IPS-NIHi7 (cell line): ENCODE data around the gene RANBP17.
"Not testable (repeated sequence)": the region's sequence is repeated elsewhere in the genome, so short reads cannot be mapped to it uniquely, and the experiment has no call there.

Source experiments
- DNase-seq: peaks from one replicate; pipeline ENCODE4 v3.0.0; 2012; ENCODE audit warnings: mixed read lengths; ENCODE audit errors: extremely low spot score

RANBP17 gene

DNA sequence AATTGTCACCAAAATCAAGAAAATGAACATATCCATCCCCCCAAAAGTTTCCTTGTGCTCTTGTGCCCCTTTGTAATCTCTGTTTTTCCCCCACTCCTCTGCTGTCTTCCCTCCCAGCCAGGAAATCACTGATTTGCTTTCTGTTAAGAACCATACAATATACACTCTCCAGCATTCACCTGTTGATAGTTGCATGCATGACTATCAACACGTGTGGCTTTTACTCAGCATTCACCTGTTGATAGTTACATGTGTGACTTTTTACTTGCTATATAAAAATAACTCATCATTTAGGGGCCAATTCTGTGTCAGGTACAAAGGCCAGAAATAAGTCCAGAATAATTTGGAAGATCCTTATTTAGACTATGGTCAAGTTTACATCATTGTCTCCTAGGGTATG lies 6.0 kb downstream of the RANBP17 start:
- DNase-seq: no peak

DNA sequence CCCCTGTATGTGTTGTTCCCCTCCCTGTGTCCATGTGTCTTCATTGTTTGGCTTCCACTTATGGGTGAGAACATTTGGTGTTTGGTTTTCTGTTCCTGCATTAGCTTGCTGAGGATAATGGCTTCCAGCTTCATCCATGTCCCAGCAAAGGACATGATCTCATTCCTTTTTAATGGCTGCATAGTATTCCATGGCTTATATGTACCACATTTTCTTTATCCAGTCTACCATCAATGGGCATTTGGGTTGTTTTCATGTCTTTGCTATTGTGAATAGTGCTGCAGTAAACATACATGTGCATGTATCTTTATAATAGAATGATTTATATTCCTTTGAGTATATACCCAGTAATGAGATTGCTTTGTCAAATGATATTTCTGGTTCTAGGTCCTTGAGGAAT lies 8.6 kb downstream of the RANBP17 start:
- not testable (repeated sequence) for DNase-seq

DNA sequence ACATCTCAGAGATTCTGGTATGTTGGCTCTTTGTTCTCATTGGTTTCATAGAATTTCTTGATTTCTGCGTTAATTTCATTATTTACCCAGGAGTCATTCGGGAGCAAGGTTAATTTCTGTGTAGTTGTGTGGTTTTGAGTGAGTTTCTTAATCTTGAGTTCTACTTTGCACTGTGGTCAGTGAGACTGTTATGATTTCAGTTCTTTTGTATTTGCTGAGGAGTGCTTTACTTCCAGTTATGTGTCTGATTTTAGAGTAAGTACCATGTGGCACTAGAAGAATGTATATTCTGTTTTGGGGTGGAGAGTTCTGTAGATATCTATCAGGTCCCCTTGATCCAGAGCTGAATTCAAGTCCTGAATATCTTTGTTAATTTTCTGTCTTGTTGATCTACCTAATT lies 12.2 kb downstream of the RANBP17 start:
- DNase-seq: no peak

DNA sequence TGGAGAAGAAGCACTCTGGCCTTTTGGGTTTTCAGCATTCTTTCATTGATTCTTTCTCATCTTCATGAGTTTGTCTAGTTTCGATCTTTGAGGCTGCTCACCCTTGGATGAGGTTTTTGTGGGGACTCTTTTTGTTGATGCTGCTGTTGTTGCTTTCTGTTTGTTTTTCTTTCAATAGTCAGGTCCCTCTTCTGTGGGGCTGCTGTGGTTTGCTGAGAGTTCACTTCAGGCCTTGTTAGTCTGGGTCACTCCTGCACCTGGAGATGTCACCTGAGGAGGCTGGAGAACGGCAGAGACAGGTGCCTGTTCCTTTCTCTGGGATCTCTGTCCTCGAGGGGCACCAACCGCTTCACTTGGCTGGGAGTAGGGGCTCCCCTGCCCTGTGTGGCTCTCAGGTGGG lies 14.0 kb downstream of the RANBP17 start:
- no peak for DNase-seq

DNA sequence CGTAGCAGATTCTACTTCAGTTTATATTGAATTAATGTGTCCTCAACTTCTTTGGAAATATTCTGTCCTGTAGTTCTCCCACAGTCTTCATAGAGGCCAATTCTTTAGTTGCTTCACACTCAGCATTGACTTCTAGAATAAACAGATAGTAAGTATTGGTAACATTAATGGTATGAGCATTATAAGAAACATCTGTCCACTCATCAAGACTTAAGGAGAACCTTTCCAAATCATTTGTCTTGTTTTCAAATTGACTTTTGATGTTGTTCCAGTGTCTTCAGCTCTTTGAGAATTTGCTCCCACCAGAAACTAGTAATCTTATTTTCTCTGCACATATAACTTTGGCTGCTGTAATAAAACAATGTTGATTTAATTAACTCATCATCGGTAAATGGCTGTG lies 18.3 kb downstream of the RANBP17 start:
- no peak for DNase-seq

DNA sequence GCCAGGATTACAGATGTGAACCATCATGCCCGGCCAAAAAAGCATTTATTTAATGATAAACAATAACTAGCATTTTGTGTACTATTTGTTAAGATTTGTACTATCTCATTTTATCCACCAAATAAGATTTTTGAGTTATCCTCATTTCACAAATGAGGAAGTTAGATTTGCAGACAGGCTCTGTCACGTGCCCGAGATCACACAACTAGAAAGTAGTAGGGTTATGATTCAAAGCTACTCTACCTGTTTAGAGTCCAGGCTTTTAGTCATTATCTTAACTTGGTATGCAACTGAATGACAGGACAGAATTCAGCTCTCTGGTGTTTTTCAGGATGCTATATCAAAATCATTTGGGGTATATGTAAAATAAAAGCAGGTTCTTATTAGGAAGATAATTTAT lies 20.5 kb downstream of the RANBP17 start:
- DNase-seq: no peak

DNA sequence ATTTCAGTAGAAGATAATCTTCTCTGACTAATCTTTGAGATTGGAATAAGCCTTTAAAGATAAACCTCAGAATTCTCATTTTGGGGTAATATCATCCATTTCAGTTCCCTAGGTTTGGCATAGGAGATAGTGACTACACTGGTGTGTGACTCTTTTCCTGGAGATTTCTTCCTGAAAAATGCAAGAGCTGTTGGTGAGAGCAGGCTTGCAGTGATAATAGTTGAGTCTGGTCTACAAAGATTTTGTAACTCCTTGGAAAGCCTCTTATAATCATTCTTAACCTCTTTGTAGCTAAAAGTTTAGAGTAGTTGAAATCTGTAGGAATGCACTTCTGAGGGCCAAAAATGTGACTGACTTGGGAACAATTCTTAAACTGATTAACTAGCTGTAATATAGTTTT lies 23.4 kb downstream of the RANBP17 start:
- no peak for DNase-seq

DNA sequence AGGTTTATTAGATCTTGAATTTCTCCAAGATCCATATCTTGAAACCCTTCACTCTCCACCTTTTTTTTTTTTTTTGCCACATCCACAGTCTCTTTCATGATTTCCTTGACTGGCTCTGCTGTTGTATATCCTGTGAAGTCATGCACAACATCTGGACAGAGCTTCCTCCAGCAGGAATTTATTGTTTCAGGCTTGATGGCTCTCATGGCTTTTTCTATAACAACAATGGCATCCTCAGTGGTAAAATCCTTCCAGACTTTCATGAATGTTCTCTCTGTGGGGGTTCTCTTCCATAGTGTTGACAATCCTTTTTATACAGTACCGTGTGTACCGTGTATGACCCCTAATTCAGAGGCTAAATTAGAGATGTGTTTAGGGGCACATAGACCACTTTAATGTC lies 24.0 kb downstream of the RANBP17 start:
- DNase-seq: no peak

DNA sequence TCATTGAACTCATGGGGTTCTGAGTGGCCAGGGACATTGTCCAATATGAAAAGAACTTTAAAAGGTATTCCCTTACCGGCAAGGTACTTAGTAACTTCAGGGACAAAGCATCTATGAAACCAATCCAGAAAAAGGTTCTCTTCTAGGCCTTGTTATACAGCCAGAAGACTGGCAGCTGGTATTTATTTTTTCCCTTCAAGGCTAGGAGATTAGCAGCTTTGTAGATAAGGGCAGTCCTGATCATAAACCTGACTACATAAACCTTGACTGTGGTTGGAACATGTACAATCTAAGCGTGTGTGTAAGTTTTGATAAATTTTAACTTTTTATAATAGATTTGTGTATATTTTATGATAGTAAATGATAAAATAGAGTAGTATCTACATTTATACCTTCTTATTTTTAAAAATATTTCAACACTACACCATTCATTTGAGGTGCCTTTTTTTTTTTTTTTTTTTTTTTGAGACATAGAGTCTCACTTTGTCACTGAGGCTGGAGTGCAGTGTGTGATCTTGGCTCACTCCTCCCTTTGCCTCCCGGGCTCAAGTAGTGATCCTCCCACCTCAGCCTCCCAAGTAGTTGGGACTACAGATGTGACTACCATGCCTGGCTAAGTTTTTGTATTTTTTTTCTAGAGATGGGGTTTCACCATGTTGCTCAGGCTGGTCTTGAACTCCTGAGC lies 24.5 kb downstream of the RANBP17 start:
- DNase-seq: no peak

DNA sequence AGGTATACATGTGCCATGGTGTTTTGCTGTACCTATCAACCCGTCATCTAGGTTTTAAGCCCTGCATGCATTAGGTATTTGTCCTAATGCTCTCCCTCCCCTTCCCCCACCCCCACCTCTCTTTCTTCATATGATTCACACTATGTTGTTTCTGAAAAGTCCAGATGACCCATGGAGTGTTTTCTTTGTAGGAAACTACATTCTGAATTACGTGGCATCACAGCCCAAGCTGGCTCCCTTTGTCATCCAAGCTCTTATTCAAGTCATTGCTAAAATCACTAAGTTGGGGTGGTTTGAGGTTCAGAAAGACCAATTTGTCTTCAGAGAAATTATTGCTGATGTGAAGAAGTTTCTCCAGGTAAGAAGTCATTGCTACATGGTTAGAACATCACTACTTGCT lies 30.4 kb downstream of the RANBP17 start:
- DNase-seq: no peak

DNA sequence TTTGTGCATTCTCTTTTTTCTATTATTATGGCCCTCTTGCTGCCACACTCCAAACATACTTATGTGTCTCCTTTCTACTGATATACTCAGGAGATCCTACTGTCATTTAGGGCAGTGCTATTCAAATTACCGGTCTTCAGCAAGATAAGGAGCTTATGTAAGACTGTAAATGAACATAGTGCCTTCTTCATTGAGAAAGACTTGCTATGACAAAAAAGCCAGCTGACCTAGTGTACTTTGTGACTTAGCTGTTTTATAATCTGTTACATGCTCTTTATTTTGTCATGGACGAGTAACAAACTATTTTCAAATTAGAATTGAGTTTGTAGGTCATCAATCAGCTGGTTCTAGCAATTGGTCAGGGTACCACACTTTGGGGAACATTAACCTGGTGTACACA lies 32.8 kb downstream of the RANBP17 start:
- DNase-seq: no peak

DNA sequence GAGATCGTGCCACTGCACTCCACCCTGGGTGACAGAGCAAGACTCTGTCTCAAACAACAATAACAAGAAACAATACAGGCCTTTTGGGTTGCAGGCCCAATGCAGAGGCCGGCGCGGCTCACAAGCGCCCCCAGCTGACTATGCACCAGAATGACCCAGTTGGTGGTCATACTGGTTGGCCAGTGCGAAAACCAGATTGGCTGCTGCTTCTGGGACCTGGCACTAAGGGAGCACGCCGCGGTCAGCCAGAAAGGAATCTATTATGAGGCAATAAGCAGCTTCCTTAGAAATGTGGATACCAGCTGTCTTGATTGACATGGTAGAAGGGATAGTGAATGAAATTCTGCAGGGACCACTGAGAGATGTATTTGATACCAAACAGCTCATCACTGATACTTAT lies 35.0 kb downstream of the RANBP17 start:
- peak; percentile 83 for DNase-seq

DNA sequence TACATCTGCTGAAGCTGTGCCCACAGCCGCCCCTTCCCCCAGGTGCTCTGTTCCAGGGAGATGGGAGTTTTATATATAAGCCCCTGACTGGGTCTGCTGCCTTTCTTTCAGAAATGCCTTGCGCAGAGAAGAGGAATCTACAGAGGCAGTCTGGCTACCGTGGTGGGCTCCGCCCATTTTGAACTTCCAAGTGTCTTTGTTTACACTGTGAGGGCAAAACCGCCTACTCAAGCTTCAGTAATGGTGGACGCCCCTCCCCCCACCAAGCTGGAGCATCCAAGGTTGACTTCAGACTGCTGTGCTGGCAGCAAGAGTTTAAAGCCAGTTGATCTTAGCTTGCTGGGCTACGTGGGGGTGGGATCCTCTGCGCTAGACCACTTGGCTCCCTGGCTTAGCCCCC lies 41.3 kb downstream of the RANBP17 start:
- no peak for DNase-seq

DNA sequence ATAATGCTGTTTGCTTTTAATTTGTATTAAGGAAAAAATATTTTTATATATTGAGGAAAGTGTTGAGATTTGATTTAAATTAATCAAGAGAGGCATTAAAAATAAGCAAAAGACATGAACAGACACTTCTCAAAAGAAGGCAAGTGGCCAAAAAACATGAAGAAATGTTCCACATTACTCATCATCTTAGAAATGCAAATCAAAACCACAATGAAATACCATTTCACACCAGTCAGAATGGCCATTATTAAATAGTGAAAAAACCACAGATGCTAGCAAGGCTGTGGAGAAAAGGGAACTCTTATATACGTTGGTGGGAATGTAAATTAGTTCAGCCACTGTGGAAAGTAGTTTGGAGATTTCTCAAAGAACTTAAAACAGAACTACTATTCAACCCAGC lies 45.9 kb downstream of the RANBP17 start:
- no peak for DNase-seq

DNA sequence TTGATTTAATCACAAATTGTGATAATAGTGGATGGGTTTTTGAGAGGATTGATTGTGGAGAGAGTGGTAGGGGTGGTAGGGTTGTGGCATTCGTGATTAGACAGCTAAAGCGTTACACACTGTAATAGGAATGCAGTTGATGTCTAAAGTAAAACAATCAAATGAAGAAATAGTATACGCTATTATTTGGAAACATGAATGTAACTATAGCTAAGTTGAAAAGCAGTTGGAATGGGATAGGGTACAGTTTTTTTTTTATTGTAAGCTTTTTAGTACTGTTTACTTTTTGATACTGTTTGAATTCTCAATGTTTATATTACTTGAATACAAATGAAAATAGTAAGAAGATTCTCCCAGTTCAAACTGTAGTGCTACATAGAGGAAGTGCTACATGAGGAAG lies 51.8 kb downstream of the RANBP17 start:
- DNase-seq: no peak

DNA sequence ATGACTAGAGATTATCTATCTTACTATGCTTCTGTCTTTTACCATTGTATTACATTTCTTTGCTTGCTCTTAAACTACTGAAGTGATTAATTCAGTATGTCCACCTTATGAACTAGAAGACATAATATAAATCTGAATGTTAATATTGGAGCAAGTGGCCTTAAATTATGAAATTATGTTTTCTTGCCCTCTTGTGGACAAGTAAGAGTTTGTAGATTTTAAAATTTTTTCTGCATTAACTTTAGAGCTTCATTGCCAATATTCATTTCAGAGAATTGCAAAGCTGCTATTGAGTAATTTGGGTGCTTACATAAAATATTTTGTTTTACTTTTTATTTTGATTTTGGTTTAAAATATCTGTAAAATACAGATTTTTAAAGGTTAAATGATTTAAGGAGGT lies 55.3 kb downstream of the RANBP17 start:
- no peak for DNase-seq

DNA sequence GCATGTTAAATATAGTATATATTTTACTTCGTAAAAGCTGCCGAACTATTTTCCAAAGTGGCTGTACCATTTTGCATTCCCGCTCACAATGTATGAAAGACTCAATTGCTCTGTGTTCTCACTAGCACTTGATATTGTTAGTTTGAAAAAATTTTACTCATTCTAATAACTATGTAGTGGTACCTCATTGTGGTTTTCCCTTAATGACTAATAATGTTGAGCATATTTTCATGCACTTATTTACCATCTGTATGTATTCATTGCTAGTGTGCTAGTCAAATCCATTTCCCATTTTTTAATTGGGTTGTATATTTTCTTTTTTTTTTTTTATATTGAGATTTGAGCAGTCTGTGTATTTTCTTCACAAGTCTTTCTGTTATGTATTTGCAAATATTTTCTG lies 58.4 kb downstream of the RANBP17 start:
- DNase-seq: no peak

DNA sequence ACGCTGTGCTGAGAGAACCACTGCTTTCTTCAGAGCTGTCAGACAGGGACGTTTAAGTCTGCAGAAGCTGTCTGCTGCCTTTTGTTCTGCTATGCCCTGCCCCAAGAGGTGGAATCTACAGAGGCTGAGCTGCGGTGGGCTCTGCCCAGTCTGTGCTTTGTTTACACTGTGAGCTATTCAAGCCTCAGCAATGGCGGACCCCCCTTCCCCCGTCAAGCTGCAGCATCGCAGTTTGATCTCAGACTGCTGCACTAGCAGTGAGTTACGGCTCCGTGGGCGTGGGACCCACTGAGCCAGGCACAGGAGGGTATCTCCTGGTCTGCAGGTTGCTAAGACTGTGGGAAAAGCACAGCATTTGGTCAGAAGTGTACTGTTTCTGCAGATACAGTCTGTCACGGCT lies 60.5 kb downstream of the RANBP17 start:
- DNase-seq: not testable (repeated sequence)

DNA sequence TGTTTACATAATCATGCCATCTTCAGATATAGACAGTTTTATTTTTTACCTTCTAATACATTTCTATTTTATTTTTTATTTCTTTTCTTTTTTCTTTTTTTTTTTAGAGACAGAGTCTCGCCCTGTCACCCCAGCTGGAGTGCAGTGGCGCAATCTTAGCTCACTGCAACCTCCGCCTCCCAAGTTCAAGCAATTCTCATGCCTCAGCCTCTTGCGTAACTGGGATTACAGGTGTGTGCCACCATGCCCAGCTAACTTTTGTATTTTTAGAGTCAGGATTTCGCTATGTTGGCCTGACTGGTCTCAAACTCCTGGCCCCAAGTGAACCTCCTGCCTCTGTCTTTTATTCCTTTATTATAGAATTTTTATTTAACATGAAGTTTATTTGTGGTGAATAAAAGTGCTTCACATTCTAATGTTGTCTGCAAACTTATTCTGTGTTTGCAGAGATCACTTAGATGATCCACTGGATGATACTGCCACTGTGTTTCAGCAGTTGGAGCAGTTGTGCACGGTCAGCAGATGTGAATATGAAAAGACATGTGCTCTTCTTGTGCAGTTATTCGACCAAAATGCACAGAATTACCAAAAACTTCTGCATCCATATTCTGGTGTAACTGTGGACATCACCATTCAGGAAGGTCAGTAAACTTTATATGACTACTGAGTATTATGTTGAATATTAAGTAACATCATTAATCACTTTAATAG lies 62.2 kb downstream of the RANBP17 start:
- DNase-seq: no peak

DNA sequence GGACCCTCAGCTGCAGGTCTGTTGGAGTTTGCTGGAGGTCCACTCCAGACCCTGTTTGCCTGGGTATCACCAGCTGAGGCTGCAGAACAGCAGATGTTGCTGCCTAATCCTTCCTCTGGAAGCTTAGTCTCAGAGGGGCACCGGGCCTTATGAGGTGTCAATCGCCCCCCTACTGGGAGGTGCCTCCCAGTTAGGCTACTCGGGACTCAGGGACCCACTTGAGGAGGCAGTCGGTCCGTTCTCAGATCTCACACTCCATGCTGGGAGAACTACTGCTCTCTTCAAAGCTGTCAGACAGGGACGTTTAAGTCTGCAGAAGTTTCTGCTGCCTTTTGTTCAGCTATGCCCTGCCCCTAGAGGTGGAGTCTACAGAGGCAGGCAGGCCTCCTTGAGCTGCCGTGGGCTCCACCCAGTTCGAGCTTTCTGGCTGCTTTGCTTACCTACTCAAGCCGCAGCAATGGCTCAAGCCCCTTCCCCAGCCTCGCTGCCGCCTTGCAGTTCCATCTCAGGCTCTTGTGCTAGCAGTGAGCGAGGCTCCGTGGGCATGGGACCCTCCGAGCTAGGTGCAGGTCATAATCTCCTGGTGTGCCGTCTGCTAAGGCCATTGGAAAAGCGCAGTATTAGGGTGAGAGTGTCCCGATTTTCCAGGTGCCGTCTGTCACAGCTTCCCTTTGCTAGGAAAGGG lies 73.9 kb downstream of the RANBP17 start:
- not testable (repeated sequence) for DNase-seq

DNA sequence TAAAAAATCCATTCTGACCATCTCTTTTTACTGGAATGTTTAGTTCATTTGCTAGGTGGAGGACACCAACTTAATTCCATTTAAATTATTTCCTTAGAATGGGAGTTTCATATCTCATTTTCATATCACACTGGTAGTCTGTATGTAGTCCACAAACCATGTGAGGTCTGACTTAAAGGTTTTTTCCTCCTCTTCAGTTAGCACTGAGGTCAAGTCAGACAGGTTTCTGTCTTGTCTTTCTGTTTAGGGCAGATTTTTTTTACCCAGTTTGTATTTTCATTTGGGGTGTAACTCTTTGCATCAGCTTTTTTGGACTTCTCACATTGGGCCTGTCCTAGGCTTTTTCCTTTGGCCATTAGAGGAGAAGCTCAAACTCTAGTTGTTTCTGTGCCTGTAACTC lies 75.3 kb downstream of the RANBP17 start:
- no peak for DNase-seq

DNA sequence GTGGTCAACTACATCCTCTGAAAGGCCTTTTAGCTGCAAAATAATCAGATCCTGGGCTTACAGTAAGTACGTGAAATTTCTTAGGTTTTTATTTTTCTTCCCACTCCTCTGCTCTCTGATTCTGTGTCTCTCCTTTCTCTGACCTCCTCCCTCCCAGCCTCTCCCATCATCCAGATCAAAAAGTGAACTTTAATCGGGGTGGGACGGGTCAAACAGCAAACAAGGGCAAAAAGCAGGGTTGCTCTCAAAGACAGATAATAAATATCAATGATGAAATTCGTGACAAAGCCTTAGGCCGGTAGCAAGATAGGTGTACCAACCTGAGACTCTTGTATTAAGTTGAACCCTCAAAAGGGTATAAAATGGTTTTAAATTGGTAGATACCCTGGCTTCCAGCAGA lies 76.1 kb downstream of the RANBP17 start:
- no peak for DNase-seq

DNA sequence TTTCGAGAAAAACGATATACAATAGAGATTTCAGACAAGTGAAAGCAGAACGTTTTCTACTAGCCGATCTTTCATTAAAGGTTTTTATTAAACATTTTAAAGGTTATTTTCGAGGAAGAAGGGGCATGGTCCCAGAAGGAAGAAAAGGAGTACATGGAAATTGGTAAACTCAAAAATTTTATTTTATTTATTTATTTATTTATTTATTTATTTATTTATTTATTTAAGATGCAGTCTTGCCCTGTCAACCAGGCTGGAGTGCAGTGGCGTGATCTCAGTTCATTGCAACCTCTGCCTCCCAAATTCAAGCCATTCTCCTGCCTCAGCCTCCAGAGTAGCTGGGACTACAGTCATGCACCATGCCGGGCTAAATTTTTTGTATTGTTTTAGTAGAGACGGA lies 77.4 kb downstream of the RANBP17 start:
- DNase-seq: no peak
